HG02759 (cell line): ENCODE data around the gene LDB2.

Source experiments
- ATAC-seq: cut with Tn5 transposase; IDR thresholded peaks from one replicate; pipeline ENCODE4 v1.9.1; 2021; ENCODE audit warnings: mild to moderate bottlenecking, moderate library complexity; ENCODE audit not compliant: unreplicated experiment

Gene LDB2

GRCh38 chr4:16809064-16809463, 89.4 kb downstream of the LDB2 start:
- ATAC-seq: no peak

GRCh38 chr4:16807355-16807754, 91.1 kb downstream of the LDB2 start:
- no peak for ATAC-seq

- ATAC-seq: no peak
Observed at GRCh38 chr4:16804581-16804980, 93.9 kb downstream of the LDB2 start.

GRCh38 chr4:16802044-16802443, 96.4 kb downstream of the LDB2 start:
- no peak for ATAC-seq

GRCh38 chr4:16801356-16801755, 97.1 kb downstream of the LDB2 start:
- no peak for ATAC-seq

- ATAC-seq: no peak
Observed at GRCh38 chr4:16794816-16795445, 103.5 kb downstream of the LDB2 start.

GRCh38 chr4:16791460-16791859, 107.0 kb downstream of the LDB2 start:
- ATAC-seq: no peak

- ATAC-seq: no peak
Observed at GRCh38 chr4:16790508-16790907, 107.9 kb downstream of the LDB2 start.

GRCh38 chr4:16788868-16789267, 109.6 kb downstream of the LDB2 start:
- ATAC-seq: no peak

GRCh38 chr4:16785793-16786527, 112.5 kb downstream of the LDB2 start:
- ATAC-seq: no peak

GRCh38 chr4:16783119-16783518, 115.3 kb downstream of the LDB2 start:
- no peak for ATAC-seq

- no peak for ATAC-seq
Observed at GRCh38 chr4:16779028-16779675, 119.3 kb downstream of the LDB2 start.

- no peak for ATAC-seq
Observed at GRCh38 chr4:16777726-16778125, 120.7 kb downstream of the LDB2 start.

GRCh38 chr4:16775411-16776154, 122.9 kb downstream of the LDB2 start:
- ATAC-seq: no peak

GRCh38 chr4:16772366-16772850, 126.0 kb downstream of the LDB2 start:
- ATAC-seq: no peak

- ATAC-seq: no peak
Observed at GRCh38 chr4:16770710-16771285, 127.6 kb downstream of the LDB2 start.

- no peak for ATAC-seq
Observed at GRCh38 chr4:16767861-16768260, 130.6 kb downstream of the LDB2 start.

GRCh38 chr4:16767251-16767650, 131.2 kb downstream of the LDB2 start:
- ATAC-seq: no peak

- no peak for ATAC-seq
Observed at GRCh38 chr4:16765546-16765945, 132.9 kb downstream of the LDB2 start.

GRCh38 chr4:16764622-16765021, 133.8 kb downstream of the LDB2 start:
- ATAC-seq: no peak
